Adrenal gland (tissue), 12 donors: ENCODE measurements around the gene HSP90AB1. TPM values are rescaled to one million over a fixed set of nuclear protein-coding genes. Genes with fewer than 3 reads are reported as not detected.
A peak's percentile ranks its signal among the peaks of the same experiment; 100 is the strongest.

Experiments used
- DNase-seq, 7 donors: peaks; one replicate each; pipeline ENCODE4 v3.0.0-alpha.2; 2019 to 2020
- H3K27ac ChIP-seq, 5 donors: fragments of 200-600 bp; sonication (generic) in 4 of 5; 1 replicate in 3 of 5; 2 replicates in 2 of 5; pipeline versions ENCODE4 v1.5.1 to v1.8.0; 2016 to 2020; ENCODE audit warnings: mild to moderate bottlenecking in 1 of 5
- H3K27me3 ChIP-seq: fragments of 200-600 bp; 2 replicates; pipeline ENCODE4 v1.8.0; 2021
- H3K36me3 ChIP-seq, 2 donors: fragments of 200-600 bp; replicated peaks in 1 of 2; 1 replicate in 1 of 2; 2 replicates in 1 of 2; pipeline versions ENCODE4 v1.5.1 to v1.8.0; 2018 to 2022
- H3K4me1 ChIP-seq, 2 donors: fragments of 200-600 bp; replicated peaks in 1 of 2; 1 replicate in 1 of 2; 2 replicates in 1 of 2; pipeline versions ENCODE4 v1.5.1 to v1.8.0; 2018 to 2021
- H3K4me3 ChIP-seq, 4 donors: fragments of 200-600 bp; sonication (generic) in 3 of 4; one replicate each; pipeline ENCODE4 v1.5.1; 2016 to 2018
- H3K9me3 ChIP-seq, 3 donors: fragments of 200-600 bp; sonication (generic) in 1 of 3; replicated peaks in 1 of 3; 1 replicate in 2 of 3; 2 replicates in 1 of 3; pipeline versions ENCODE4 v1.5.1 to v1.8.0; 2016 to 2021
- POLR2A ChIP-seq, 2 donors: fragments of 450-650 bp; IDR thresholded peaks; one replicate each; pipeline ENCODE4 v1.6.1; 2017; ENCODE audit warnings: antibody characterized with exemption in 2 of 2, mild to moderate bottlenecking in 2 of 2, moderate library complexity in 1 of 2
- WGBS, 4 donors: extraction: QIAGEN DNeasy Blood & Tissue Kit in 2 of 4; methylation state at CpG; one replicate each; pipeline versions ENCODE4 v1.1.5 to v1.1.7; 2013 to 2017; 5-methylcytosine and 5-hydroxymethylcytosine counted together
- intact Hi-C, 2 donors: fragments of 100-400 bp; cut with DNase I; formaldehyde crosslinking; loops; one replicate each; pipeline versions ENCODE4 v1.14.1 to v1.15.0; 2022 to 2023
- polyA plus RNA-seq, 3 donors: library from polyadenylated mRNA; stranded (reverse); fragments of 200-250 nt in 2 of 3; fragments of 350-450 nt in 1 of 3; fragmentation: Illumina TruSeq in 1 of 3; extraction: RNeasy Lipid Tissue Mini Kit (QIAGEN cat#74804) in 1 of 3; gene quantifications; one replicate each; pipeline ENCODE4 v1.2.3, GENCODE V29; 2013 to 2014
- total RNA-seq, 9 donors: library from RNA; depleted of rRNA in 4 of 9; stranded (reverse); fragments of >200 nt in 4 of 9; fragments of 120-200 nt in 1 of 9; fragmentation: NEBNext Ultra II Directional in 1 of 9; extraction: Animal tissue kit (Norgen Biotek cat#: 25700) in 1 of 9; gene quantifications; one replicate each; pipeline versions ENCODE4 v1.1.0 to v1.2.4, GENCODE V29; 2013 to 2023
- TF ChIP-seq, protein P1 (sequence below), 6 experiments: fragments of 450-650 bp in 4 of 6; fragments of 200-600 bp in 2 of 6; sonication (generic) in 1 of 6; IDR thresholded peaks; 1 replicate in 5 of 6; 2 replicates in 1 of 6; pipeline versions ENCODE4 v1.5.1 to v1.8.0; 2016 to 2021; ENCODE audit warnings: antibody characterized with exemption in 6 of 6, mild to moderate bottlenecking in 2 of 6, moderate library complexity in 1 of 6
- donor health status: healthy with polysubstance abuse.
- donor health status: Bipolar disorder and iron deficiency.
- donor health status: DM: yes; HTN: yes; CAD: no.
- donor health status: DM: no; HTN: no; CAD: no.
- donor health status: DM: no; HTN: no; CAD: no.
- donor health status: DM: yes; HTN: yes; CAD: no.

HSP90AB1 gene
- total and polyA plus RNA-seq, 12 donors = 275 to 2,249 (median 857) TPM

DNA sequence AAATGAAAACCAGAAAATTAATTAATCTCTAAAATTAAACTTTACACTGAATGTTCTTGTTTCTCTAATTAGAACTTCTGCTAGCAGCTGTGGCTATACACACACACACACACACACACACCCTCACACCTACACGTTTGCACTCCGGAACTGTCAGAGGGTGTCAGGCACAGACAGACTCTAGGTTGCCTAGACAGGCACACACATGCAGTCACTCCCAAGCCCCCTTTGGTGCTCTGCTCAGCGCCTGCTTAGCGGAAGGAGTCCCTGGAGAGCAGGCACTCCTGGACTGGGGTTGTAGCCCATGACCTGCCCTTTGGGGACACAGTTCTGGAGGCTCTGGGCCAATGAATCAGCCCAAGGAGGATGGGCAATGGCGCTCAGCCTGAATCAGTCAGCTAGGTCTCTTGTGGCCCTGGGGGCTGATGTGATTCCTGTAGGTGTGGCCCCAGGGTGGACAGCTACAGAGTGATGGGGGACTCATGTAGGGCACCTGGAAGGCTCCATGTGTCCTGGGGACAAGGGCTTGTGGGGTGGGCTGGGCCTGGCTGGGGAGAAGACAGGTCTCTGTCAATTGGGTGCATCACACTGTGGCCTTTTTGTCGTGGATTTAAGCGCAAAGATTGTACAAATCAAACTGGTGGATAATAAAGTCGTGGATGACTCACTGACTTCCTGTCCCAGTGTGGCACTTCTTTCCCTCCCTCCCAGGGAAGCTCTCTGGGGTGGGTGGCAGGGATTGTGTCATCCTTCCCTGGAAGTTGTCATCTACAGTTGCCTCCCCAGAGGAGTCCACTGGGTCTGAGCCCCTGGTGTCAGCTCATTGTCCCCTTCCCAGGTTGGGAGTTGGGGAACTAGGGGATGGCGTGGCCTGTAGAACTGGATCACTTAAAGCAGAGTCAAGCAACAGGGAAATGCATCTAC is 32.1 kb downstream of the HSP90AB1 start:
- H3K27me3 ChIP-seq = peaks cover 34% of the 10 kb centered on the region
- no peak overlapping the region for H3K27ac ChIP-seq
- intact Hi-C loops = no loop called here
- peaks cover 0 to 8% of the 10 kb centered on the region in 2 donors for H3K4me1 ChIP-seq
- no peaks in the 10 kb centered on the region for H3K36me3 ChIP-seq
- no peak for TF ChIP-seq POLR2A (IDR thresholded peaks at IDR 0.05)
- TF ChIP-seq, protein P1, sequence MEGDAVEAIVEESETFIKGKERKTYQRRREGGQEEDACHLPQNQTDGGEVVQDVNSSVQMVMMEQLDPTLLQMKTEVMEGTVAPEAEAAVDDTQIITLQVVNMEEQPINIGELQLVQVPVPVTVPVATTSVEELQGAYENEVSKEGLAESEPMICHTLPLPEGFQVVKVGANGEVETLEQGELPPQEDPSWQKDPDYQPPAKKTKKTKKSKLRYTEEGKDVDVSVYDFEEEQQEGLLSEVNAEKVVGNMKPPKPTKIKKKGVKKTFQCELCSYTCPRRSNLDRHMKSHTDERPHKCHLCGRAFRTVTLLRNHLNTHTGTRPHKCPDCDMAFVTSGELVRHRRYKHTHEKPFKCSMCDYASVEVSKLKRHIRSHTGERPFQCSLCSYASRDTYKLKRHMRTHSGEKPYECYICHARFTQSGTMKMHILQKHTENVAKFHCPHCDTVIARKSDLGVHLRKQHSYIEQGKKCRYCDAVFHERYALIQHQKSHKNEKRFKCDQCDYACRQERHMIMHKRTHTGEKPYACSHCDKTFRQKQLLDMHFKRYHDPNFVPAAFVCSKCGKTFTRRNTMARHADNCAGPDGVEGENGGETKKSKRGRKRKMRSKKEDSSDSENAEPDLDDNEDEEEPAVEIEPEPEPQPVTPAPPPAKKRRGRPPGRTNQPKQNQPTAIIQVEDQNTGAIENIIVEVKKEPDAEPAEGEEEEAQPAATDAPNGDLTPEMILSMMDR (IDR thresholded peaks at IDR 0.05) = no peak
- DNase-seq = no peak
- WGBS, 4 donors = 60 to 82% (median 69%) methylated on average over 7 to 9 of the region's 9 CpGs
- H3K4me3 ChIP-seq = no peak overlapping the region
- no peaks in the 10 kb centered on the region for H3K9me3 ChIP-seq

DNA sequence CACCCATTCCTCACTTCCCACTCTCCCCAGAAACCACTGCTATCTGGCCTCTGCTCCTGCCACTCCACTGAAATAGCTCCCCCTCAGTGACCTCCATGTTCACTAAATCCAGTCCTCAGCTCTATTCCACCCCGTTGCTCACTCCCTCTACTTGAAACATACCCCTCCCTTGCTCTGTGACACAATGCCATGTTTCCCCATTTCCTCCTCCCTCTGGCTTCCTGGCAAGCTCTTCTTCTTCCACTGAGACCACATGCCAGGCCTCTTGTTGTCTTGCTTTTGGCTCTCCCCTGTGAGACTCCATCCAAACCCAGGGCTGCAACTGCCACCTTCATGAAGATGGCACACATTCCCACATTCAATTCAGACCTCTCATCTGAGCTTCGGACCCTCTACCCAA is 37.2 kb downstream of the HSP90AB1 start:
- no peaks in the 10 kb centered on the region for H3K36me3 ChIP-seq
- DNase-seq = no peak
- H3K27ac ChIP-seq = no peak overlapping the region
- peaks cover 17% of the 10 kb centered on the region for H3K27me3 ChIP-seq
- intact Hi-C loops = no loop called here
- TF ChIP-seq, protein P1 (IDR thresholded peaks at IDR 0.05) = no peak
- no peak for TF ChIP-seq POLR2A (IDR thresholded peaks at IDR 0.05)
- H3K4me1 ChIP-seq = no peaks in the 10 kb centered on the region
- 37 to 52% (median 43%) methylated on average over 2 of the region's 2 CpGs for WGBS, 4 donors
- no peaks in the 10 kb centered on the region for H3K9me3 ChIP-seq
- H3K4me3 ChIP-seq = no peak overlapping the region

DNA sequence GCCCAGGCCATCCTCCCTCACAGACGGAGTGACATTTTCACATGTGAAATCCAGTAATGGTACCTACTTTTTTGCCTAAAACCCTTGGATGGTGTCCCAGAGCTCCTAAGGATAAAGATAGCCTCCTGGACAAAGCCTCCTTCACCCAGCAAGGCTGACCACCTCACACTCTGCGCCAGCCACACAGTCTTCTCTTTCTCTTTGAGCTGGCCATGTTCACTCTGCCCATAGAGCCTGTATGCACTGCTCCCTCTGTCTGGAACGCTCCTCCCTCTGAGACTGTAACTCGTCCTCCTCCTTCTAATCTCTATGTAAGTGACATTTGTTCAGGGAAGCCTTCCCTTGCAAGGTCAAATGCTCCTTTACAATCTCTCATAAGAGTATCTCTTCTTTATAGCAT is 38.0 kb downstream of the HSP90AB1 start:
- no peaks in the 10 kb centered on the region for H3K36me3 ChIP-seq
- H3K4me3 ChIP-seq = no peak overlapping the region
- intact Hi-C loops = no loop called here
- H3K27me3 ChIP-seq = peaks cover 21% of the 10 kb centered on the region
- TF ChIP-seq, protein P1 (IDR thresholded peaks at IDR 0.05) = no peak
- TF ChIP-seq POLR2A (IDR thresholded peaks at IDR 0.05) = no peak
- no peak for DNase-seq
- H3K27ac ChIP-seq = no peak overlapping the region
- 45 to 66% (median 57%) methylated on average over 4 of the region's 4 CpGs for WGBS, 4 donors
- no peaks in the 10 kb centered on the region for H3K9me3 ChIP-seq
- no peaks in the 10 kb centered on the region for H3K4me1 ChIP-seq

DNA sequence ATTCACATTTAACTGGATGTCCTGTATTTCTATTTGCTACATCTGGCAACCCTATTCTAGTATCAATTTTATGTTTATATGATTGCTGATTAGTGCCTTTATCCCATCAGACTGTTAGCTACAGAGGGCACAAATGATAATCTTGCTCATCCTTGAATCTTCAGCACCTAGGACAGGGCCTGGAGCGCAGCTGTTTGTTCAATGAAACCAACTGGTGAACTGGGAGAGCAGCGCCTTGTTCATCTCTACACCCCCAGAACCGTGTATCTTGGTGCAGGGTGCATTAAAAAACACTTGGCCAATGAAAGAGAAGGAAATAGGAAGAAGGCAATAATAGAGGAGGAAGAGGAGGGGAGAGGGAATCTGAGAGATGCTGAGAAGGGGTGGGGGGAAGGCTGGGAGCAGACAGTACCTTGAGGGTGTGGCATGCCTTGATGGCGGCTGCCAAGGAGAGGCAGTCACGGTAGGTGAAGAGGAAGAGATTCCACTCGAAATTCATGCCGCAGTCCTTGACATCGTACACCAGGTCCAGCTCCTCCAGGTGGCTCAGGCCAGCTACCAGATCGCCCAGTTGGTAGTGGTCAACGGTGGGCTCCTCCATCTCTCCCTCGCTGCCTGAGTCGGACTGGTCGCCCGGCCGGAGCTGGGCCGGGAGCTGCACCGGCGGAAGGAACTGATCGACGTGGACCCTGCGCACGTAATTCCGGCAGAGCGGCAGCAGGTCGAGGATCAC is 38.8 kb downstream of the HSP90AB1 start:
- H3K4me3 ChIP-seq = no peak overlapping the region
- intact Hi-C loops = no loop called here

More for the DNA sequence above, 38.8 kb downstream of the HSP90AB1 start:
- peak in 1 of 7 donors; percentile 28 for DNase-seq
- Histone ChIP-seq H3K27ac (no peak overlapping the region), H3K4me1 (no peaks in the 10 kb centered on the region), H3K36me3 (no peaks in the 10 kb centered on the region), H3K9me3 (no peaks in the 10 kb centered on the region), H3K27me3 (peaks cover 21% of the 10 kb centered on the region)
- 61 to 73% (median 71%) methylated on average over 16 to 25 of the region's 25 CpGs for WGBS, 4 donors
- TF ChIP-seq, protein P1 (IDR thresholded peaks at IDR 0.05) = no peak
- no peak for TF ChIP-seq POLR2A (IDR thresholded peaks at IDR 0.05)
